ENCODE results near the gene PRKAA1.

The PRKAA1 gene

DNA sequence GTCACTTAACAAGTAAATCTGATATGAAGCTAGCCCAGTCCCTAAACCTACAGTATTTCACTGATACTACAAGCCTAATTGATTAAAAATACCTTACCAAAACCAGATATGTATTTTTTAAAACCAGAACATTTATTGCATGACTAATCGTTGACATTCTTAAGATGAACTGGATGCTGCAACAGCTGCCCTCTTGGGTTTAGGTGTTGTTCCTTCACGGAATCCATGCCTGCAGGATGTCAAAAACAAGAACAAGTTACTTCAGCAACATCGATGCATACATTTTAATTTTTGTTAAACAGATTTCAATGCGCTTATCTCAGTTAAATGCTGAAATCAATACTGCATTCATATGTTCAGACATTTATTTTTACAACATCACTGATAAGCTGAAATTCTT lies 34.2 kb upstream of the PRKAA1 start:
- no peak for DNase-seq
- Mint-ChIP-seq H3K4me1 (peaks cover 82% of the 10 kb centered on the region), H3K27ac (peak overlapping the region; percentile 41), H3K36me3 (ENCODE audit: low read depth) (peaks cover 76% of the 10 kb centered on the region), H3K27me3 (ENCODE audit: low read depth, poor library complexity) (peaks cover 2% of the 10 kb centered on the region), H3K4me3 (peak overlapping the region; percentile 100), H3K9me3 (no peaks in the 10 kb centered on the region)
- TF ChIP-seq, protein P1, sequence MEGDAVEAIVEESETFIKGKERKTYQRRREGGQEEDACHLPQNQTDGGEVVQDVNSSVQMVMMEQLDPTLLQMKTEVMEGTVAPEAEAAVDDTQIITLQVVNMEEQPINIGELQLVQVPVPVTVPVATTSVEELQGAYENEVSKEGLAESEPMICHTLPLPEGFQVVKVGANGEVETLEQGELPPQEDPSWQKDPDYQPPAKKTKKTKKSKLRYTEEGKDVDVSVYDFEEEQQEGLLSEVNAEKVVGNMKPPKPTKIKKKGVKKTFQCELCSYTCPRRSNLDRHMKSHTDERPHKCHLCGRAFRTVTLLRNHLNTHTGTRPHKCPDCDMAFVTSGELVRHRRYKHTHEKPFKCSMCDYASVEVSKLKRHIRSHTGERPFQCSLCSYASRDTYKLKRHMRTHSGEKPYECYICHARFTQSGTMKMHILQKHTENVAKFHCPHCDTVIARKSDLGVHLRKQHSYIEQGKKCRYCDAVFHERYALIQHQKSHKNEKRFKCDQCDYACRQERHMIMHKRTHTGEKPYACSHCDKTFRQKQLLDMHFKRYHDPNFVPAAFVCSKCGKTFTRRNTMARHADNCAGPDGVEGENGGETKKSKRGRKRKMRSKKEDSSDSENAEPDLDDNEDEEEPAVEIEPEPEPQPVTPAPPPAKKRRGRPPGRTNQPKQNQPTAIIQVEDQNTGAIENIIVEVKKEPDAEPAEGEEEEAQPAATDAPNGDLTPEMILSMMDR (IDR thresholded peaks at IDR 0.05) = no peak

DNA sequence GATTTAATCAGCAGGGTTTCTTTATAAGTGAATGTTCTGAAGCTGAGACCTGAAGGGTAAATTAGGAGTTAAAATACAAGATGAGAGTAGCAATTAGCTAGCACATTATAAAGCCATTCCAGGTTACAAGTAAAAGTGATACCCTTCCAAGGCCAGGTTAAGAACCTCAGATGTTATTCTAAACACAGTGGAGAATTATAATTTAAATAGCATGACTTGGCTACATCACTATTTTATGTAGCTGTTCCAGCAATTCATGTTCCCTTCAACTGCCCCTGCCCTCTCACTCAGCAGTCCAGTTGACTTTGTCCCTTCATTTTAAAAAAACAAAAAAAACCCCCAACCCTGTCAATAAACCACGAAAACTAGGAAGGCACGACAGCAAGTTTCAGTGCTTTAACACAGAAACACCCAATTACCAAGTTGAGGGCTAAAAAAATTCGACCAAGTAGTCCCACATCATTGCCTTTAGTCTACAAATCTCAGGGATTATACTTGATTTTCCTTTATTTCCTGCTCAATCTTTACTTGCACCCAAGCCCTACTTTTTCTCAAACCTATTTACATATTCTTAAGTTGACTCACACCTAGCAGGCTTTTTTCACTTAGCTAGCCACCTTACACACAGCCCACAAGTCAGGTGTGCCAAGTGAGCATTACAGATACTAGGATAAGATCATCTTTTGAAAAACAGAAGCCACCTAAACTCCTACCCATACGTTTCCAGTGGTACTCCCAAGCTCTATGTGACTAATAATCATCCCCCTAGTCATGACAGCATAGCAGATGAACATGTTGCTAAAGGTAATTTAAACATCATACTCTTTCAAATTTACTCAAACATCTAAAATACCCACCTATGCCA lies 33.4 kb upstream of the PRKAA1 start:
- DNase-seq = no peak
- Mint-ChIP-seq H3K27ac (peak overlapping the region; percentile 97), H3K4me3 (peak overlapping the region; percentile 38), H3K27me3 (ENCODE audit: low read depth, poor library complexity) (no peaks in the 10 kb centered on the region), H3K36me3 (ENCODE audit: low read depth) (peaks cover 81% of the 10 kb centered on the region), H3K9me3 (no peaks in the 10 kb centered on the region), H3K4me1 (peaks cover 83% of the 10 kb centered on the region)
- TF ChIP-seq, protein P1 (IDR thresholded peaks at IDR 0.05) = no peak

DNA sequence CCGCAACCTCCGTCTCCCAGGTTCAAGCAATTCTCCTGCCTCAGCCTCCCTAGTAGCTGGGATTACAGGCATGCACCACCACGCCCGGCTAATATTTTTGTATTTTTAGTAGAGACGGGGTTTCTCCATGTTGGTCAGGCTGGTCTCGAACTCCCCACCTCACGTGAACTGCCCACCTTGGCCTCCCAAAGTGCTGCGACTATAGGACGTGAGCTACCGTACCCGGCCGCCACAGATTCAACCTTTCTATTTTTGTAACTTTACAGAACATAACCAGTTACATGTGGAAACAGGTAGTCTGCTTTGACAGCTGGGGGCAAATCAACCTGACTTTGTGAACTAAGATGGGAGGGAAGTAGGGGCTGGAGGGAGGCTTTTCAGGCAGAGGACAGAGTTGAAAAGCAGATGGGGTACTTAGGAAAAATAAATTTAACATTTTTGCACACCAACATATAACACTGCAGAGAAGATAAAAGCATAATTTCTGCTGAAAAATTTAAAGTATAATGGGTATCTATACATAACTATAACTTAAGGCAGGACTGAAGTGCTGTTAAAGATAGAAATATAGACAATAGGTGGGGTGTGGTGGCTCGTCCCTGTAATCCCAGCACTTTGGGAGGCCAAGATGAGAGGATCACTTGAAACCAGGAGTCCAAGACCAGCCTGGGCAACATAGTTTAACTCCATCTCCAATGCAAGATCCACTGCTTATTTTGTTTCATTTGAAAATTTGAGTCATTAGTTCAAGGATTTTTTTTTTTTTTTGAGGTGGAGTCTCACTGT lies 31.8 kb upstream of the PRKAA1 start:
- TF ChIP-seq, protein P1 (IDR thresholded peaks at IDR 0.05) = no peak
- H3K27me3 Mint-ChIP-seq (ENCODE audit: low read depth, poor library complexity) = no peaks in the 10 kb centered on the region
- no peak overlapping the region for H3K4me3 Mint-ChIP-seq
- no peaks in the 10 kb centered on the region for H3K9me3 Mint-ChIP-seq
- H3K4me1 Mint-ChIP-seq = peaks cover 67% of the 10 kb centered on the region
- no peak for DNase-seq
- H3K36me3 Mint-ChIP-seq (ENCODE audit: low read depth) = peaks cover 95% of the 10 kb centered on the region
- H3K27ac Mint-ChIP-seq = peak overlapping the region; percentile 86

DNA sequence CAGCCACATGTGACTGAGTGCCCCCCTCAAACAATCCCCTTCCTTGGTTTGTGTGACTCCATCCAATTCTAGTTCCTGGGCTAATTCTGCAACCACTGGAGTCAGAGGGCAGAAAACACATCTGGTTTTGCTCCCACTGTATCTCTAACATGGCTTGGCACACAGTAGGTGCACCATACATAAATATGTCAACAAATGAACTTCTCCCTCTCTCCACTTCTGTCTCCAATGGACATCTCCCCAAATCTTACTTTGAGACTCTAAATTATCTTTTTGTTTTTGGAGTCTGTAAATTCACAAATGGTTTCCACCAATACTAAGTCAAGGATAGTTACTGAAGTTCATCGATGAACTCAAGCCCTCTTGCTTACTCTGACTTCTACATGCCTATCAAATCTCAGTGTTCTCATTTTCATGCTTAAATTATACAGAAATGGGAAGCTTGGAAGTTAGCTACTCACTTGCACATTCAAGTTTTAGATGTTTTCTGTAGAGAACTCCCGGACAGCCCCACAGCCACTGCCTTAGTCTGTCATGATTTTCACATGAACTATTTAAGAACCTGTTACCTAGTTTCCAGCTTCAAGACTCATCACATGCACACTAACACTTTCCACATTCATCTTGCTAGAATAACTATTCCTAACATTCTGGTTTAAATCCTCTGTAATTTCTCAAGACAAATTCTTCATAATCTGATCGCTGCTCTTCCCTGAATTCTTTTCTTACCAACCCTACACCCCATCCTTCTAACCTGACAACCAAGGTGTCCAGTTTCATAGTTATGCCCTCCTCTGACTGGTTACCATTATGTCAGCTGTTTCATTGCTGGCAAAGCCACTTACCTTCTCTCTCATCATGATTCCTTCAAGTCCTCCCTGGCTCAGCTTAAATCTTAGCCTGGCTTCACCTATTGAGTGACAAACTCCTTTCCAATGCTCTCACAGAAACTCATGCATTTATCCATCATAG lies 30.8 kb upstream of the PRKAA1 start:
- H3K27me3 Mint-ChIP-seq (ENCODE audit: low read depth, poor library complexity) = no peaks in the 10 kb centered on the region
- peak overlapping the region; percentile 43 for H3K27ac Mint-ChIP-seq
- DNase-seq = no peak
- TF ChIP-seq, protein P1 (IDR thresholded peaks at IDR 0.05) = no peak
- peaks cover 91% of the 10 kb centered on the region for H3K36me3 Mint-ChIP-seq (ENCODE audit: low read depth)
- H3K4me3 Mint-ChIP-seq = no peak overlapping the region
- H3K4me1 Mint-ChIP-seq = peaks cover 57% of the 10 kb centered on the region
- H3K9me3 Mint-ChIP-seq = no peaks in the 10 kb centered on the region

DNA sequence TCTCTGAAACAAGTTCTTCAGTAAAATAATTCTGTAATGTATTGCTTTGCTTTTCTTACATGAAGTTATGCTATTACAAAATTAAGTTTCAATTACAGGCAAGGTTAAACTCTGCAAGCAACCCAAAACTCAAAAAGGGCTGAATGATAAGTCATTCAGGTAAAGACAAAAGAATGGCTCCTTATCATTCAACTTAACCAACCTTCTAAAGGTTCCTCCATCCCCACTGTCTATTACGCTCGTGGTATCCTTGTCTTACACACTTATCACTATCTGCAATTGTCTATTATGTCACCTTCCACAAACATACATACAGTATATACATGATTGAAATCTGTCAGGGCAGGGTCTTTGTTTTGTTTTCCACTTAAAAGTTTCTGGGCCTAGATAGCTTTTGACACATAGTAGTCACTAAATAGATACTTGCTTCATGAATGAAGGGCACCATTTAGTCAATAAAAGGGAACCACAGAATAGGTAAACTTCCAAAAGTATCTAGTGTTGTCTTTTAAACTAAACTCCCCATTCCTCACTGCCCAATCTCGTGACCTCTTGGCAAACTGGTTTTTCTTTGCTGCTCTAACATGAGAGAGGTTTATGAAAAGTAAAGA lies 30.0 kb upstream of the PRKAA1 start:
- no peak overlapping the region for H3K4me3 Mint-ChIP-seq
- H3K27ac Mint-ChIP-seq = peak overlapping the region; percentile 43
- peaks cover 49% of the 10 kb centered on the region for H3K4me1 Mint-ChIP-seq
- TF ChIP-seq, protein P1 (IDR thresholded peaks at IDR 0.05) = no peak
- no peak for DNase-seq
- no peaks in the 10 kb centered on the region for H3K9me3 Mint-ChIP-seq
- no peaks in the 10 kb centered on the region for H3K27me3 Mint-ChIP-seq (ENCODE audit: low read depth, poor library complexity)
- H3K36me3 Mint-ChIP-seq (ENCODE audit: low read depth) = peaks cover 83% of the 10 kb centered on the region
